ENCODE measurements around the gene AGAP1.

DNA sequence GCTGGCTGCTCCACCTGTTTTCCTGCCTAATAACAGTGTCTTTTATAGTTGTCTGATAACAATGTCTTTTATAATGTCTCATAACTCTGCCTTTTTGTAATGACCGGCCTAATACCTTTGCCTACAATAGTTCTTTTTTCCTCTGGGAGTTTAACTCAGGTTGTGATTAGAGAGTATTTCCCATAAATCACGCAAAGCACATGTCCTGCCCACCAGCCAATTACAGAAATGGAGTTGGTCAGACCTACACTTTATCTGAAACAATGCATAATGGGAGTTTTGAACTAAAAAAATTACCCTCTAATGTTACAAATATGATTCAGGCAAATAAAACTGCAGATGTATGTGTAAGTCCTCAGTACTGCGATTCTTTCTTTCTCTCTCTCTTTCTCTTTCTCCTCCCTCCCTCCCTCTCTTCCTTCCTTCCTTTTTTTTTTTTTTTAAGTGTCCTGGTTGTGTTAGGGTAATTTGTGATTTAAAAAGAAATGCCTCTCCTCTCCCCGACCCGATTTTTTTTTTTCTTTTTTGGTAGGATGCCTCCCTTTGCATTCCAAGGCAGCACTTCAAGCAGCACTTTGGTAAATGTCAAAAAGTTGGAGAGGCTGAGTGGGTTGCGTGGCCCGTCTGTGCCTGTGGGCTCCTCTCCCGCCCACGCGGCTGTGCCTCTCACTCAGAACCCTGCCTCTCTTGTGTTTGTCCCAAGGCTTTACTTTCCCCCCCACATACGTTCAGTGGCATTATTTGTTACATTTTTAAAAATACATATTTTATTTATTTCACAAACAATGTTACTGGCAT is 147.3 kb downstream of the AGAP1 start:
- TF ChIP-seq CTCF (IDR thresholded peaks at IDR 0.05; ENCODE audit: low read depth, low read length, poor library complexity, severe bottlenecking) = no peak
- TF ChIP-seq EZH2phosphoT487 (IDR thresholded peaks at IDR 0.05; ENCODE audit: borderline replicate concordance, low read length) = no peak

Measured in DOHH2 (cell line).